Middle frontal gyrus (tissue), 1 donor: ENCODE results near the gene CHRNA3.
"Not testable (repeated sequence)": the region's sequence is repeated elsewhere in the genome, so short reads cannot be mapped to it uniquely, and the experiment has no call there.

Experiments used
- DNase-seq: peaks from one replicate; pipeline ENCODE4 v3.0.0-alpha.2; 2015; ENCODE audit warnings: low spot score; ENCODE audit errors: extremely low spot score

CHRNA3 gene

GRCh38 chr15:78617516-78617915 is 3.3 kb downstream of the CHRNA3 start:
- DNase-seq, result no peak

- no peak for DNase-seq
These were observed 3.7 kb downstream of the CHRNA3 start for GRCh38 chr15:78617076-78617475.

- no peak for DNase-seq
These were observed 4.3 kb downstream of the CHRNA3 start for GRCh38 chr15:78616506-78616905.

- DNase-seq, result no peak
These were observed 5.6 kb downstream of the CHRNA3 start for GRCh38 chr15:78615151-78615589.

- no peak for DNase-seq
These were observed 6.8 kb downstream of the CHRNA3 start for GRCh38 chr15:78614021-78614420.

GRCh38 chr15:78609551-78609950 is 11.2 kb downstream of the CHRNA3 start:
- DNase-seq, result not testable (repeated sequence)

GRCh38 chr15:78605680-78606079 is 15.1 kb downstream of the CHRNA3 start:
- no peak for DNase-seq

- no peak for DNase-seq
These were observed 15.6 kb downstream of the CHRNA3 start for GRCh38 chr15:78605201-78605600.

GRCh38 chr15:78604420-78604819 is 16.4 kb downstream of the CHRNA3 start:
- DNase-seq, result no peak

- DNase-seq, result no peak
These were observed 17.3 kb downstream of the CHRNA3 start for GRCh38 chr15:78603467-78603866.

- DNase-seq, result no peak
These were observed 21.6 kb downstream of the CHRNA3 start for GRCh38 chr15:78599189-78599588.

- DNase-seq, result no peak
These were observed 22.4 kb downstream of the CHRNA3 start for GRCh38 chr15:78598348-78598747.

GRCh38 chr15:78597583-78597982 is 23.2 kb downstream of the CHRNA3 start:
- no peak for DNase-seq

GRCh38 chr15:78574944-78575343 is 45.9 kb downstream of the CHRNA3 start:
- no peak for DNase-seq

- no peak for DNase-seq
These were observed 47.4 kb downstream of the CHRNA3 start for GRCh38 chr15:78573416-78573815.

GRCh38 chr15:78571382-78571781 is 49.4 kb downstream of the CHRNA3 start:
- no peak for DNase-seq

- no peak for DNase-seq
These were observed 50.1 kb downstream of the CHRNA3 start for GRCh38 chr15:78570710-78571109.

- DNase-seq, result no peak
These were observed 53.3 kb downstream of the CHRNA3 start for GRCh38 chr15:78567531-78567930.

- DNase-seq, result no peak
These were observed 54.6 kb downstream of the CHRNA3 start for GRCh38 chr15:78565951-78566774.

- DNase-seq, result no peak
These were observed 55.5 kb downstream of the CHRNA3 start, which contains the start of gene CHRNA5 for GRCh38 chr15:78565097-78565950. Gene CHRNA5 (plus strand): TSS chr15:78565520. CDS start chr15:78565720, 200 bp downstream.

- DNase-seq, result no peak
These were observed 56.1 kb downstream of the CHRNA3 start for GRCh38 chr15:78564743-78565096.

GRCh38 chr15:78563092-78563491 is 57.7 kb downstream of the CHRNA3 start:
- no peak for DNase-seq
